OCI-LY7 (cell line): ENCODE data around the gene EIF3L. TPM values are rescaled to one million over a fixed set of nuclear protein-coding genes. Genes with fewer than 3 reads are reported as not detected.

ENCODE experiments used
- BruUV-seq: library from RNA; stranded (reverse); fragments of 400-500 nt; replicated peaks from 2 replicates; lab custom pipeline; 2021; lab: Mats Ljungman, UMichigan
- CTCF ChIA-PET: fragments of 300-600 bp; sonication (Branson Sonifier 250); formaldehyde crosslinking; loops from one replicate; lab custom pipeline; 2022; ENCODE audit warnings: antibody characterized with exemption; ENCODE audit not compliant: unreplicated experiment; lab: Charles Lee
- POLR2A ChIA-PET: fragments of 300-600 bp; sonication (Branson Sonifier 250); formaldehyde crosslinking; loops from one replicate; lab custom pipeline; 2022; ENCODE audit warnings: antibody characterized with exemption; lab: Charles Lee
- DNase-seq: peaks from one replicate; pipeline ENCODE4 v3.0.0-alpha.2; 2015; ENCODE audit warnings: low spot score
- H2AFZ ChIP-seq: fragments of 200-600 bp; sonication (generic), shearing (Covaris generic); 2 replicates; pipeline ENCODE4 v1.6.1; 2014; ENCODE audit warnings: mild to moderate bottlenecking, antibody characterized with exemption, low read length, moderate library complexity
- H3K27ac ChIP-seq: fragments of 200-600 bp; sonication (generic); 2 replicates; pipeline ENCODE4 v1.5.1; 2014; ENCODE audit warnings: mixed run types, low read depth, mild to moderate bottlenecking, moderate library complexity, low read length, inconsistent platforms; ENCODE audit not compliant: poor library complexity, severe bottlenecking
- H3K36me3 ChIP-seq: fragments of 200-600 bp; sonication (generic); 2 replicates; pipeline ENCODE4 v1.6.1; 2014; ENCODE audit warnings: mild to moderate bottlenecking, antibody characterized with exemption, low read length, moderate library complexity, mixed read lengths; ENCODE audit not compliant: insufficient read depth
- H3K4me1 ChIP-seq: fragments of 200-600 bp; sonication (generic); 2 replicates; pipeline ENCODE4 v1.5.1; 2014; ENCODE audit warnings: mild to moderate bottlenecking, low read length; ENCODE audit not compliant: insufficient read depth, poor library complexity, severe bottlenecking
- H3K4me2 ChIP-seq: fragments of 200-600 bp; sonication (generic); 2 replicates; pipeline ENCODE4 v1.6.1; 2014; ENCODE audit warnings: mild to moderate bottlenecking, low read length
- H3K4me3 ChIP-seq: fragments of 200-600 bp; sonication (generic); 2 replicates; pipeline ENCODE4 v1.5.1; 2014; ENCODE audit warnings: mild to moderate bottlenecking, low read depth, low read length; ENCODE audit not compliant: poor library complexity, severe bottlenecking
- H3K79me2 ChIP-seq: fragments of 200-600 bp; sonication (generic); 2 replicates; pipeline ENCODE4 v1.6.1; 2016; ENCODE audit warnings: low read depth, mild to moderate bottlenecking, low read length, moderate library complexity, mixed read lengths; ENCODE audit not compliant: insufficient read depth
- H3K9me2 ChIP-seq: fragments of 200-600 bp; sonication (generic); 2 replicates; pipeline ENCODE4 v1.6.1; 2016; ENCODE audit warnings: mild to moderate bottlenecking, low read length, mixed read lengths; ENCODE audit not compliant: insufficient read depth
- H3K9me3 ChIP-seq: fragments of 200-600 bp; sonication (generic); 2 replicates; pipeline ENCODE4 v1.6.1; 2014; ENCODE audit warnings: mild to moderate bottlenecking, mixed run types, low read length, mixed read lengths
- H4K20me1 ChIP-seq: fragments of 200-600 bp; sonication (generic); 2 replicates; pipeline ENCODE4 v1.6.1; 2014; ENCODE audit warnings: mild to moderate bottlenecking, antibody characterized with exemption, low read length, moderate library complexity, mixed read lengths; ENCODE audit not compliant: insufficient read depth
- EZH2phosphoT487 ChIP-seq: fragments of 200-600 bp; sonication (generic); IDR thresholded peaks from 2 replicates; pipeline ENCODE4 v1.6.1; 2018; ENCODE audit warnings: low read depth, borderline replicate concordance, mild to moderate bottlenecking, mixed run types, antibody characterized with exemption, low read length, moderate library complexity, mixed read lengths
- intact Hi-C: fragments of 100-400 bp; cut with micrococcal nuclease; formaldehyde crosslinking; loops from one replicate; pipeline ENCODE4 v1.10.0; 2022; ENCODE audit not compliant: unreplicated experiment
- total RNA-seq, 2 experiments: library from RNA; depleted of rRNA in 1 of 2; stranded (reverse); fragments of >200 nt in 1 of 2; shearing (Covaris generic) in 1 of 2; gene quantifications; 2 replicates each; pipeline ENCODE4 v1.2.3, GENCODE V29; 2014 to 2022
- TF ChIP-seq, protein P1 (sequence below): fragments of 200-600 bp; sonication (generic); conservative IDR thresholded peaks from 2 replicates; pipeline ENCODE4 v1.5.1; 2014; ENCODE audit warnings: mild to moderate bottlenecking, antibody characterized with exemption, low read length, moderate library complexity, mixed read lengths

Gene EIF3L
- total RNA-seq, 2 experiments from 2014 or later: 503 to 596 TPM

DNA sequence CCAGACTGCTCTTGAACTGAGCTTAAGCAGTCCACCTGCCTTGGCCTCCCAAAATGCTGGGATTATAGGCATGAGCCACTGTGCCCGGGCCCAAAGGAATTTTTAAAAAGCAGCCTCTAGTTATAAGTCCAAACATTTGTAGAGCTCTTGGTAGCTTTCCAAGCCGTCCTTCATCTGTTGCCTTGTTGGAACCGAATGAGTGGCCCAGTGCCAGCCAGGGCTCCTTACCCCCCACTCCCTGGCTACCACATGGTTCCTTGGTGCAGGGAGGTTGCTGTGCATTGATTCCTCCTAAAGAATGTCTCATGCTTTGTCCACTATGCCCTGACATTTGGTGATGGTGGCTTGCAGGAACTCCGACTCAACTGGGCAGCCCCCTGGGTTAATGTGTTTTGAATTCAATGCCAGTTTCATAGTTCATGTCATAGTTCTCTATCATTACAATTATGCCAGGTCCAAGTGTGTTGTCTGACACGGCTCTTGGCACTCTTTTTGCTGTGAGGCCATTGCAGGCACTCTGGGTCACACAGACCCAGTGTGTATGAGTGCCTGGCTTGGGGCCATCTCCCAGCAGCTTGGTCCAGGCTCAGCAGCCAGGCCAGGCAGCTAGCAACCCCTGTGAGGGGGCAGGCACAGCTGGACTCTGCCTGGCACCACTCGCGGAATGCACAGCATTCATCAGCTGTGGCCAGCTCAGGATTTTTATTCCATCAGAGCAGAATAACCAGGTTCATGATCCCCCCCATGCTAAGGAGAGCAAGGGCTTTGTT, 43.5 kb downstream of the EIF3L start:
- CTCF ChIA-PET: no interaction called here
- Histone ChIP-seq H3K36me3 (peaks cover 50% of the 10 kb centered on the region), H3K4me1 (peaks cover 21% of the 10 kb centered on the region), H2AFZ (no peak overlapping the region), H3K79me2 (no peaks in the 10 kb centered on the region), H3K9me3 (no peaks in the 10 kb centered on the region), H3K4me2 (no peak overlapping the region), H3K9me2 (no peaks in the 10 kb centered on the region), H3K27ac (no peak overlapping the region), H3K4me3 (no peak overlapping the region), H4K20me1 (no peaks in the 10 kb centered on the region)
- TF ChIP-seq, protein P1, sequence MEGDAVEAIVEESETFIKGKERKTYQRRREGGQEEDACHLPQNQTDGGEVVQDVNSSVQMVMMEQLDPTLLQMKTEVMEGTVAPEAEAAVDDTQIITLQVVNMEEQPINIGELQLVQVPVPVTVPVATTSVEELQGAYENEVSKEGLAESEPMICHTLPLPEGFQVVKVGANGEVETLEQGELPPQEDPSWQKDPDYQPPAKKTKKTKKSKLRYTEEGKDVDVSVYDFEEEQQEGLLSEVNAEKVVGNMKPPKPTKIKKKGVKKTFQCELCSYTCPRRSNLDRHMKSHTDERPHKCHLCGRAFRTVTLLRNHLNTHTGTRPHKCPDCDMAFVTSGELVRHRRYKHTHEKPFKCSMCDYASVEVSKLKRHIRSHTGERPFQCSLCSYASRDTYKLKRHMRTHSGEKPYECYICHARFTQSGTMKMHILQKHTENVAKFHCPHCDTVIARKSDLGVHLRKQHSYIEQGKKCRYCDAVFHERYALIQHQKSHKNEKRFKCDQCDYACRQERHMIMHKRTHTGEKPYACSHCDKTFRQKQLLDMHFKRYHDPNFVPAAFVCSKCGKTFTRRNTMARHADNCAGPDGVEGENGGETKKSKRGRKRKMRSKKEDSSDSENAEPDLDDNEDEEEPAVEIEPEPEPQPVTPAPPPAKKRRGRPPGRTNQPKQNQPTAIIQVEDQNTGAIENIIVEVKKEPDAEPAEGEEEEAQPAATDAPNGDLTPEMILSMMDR: no peak
- no peak for TF ChIP-seq EZH2phosphoT487
- BruUV-seq: no TSS peak
- POLR2A ChIA-PET: interaction anchor here (0.6 to 1.2 kb wide), 2 partner anchors 12 to 1909 kb away, joined by 3 read pairs; no protein-coding TSS in a partner anchor
- no peak for DNase-seq
- intact Hi-C loops: no loop called here

DNA sequence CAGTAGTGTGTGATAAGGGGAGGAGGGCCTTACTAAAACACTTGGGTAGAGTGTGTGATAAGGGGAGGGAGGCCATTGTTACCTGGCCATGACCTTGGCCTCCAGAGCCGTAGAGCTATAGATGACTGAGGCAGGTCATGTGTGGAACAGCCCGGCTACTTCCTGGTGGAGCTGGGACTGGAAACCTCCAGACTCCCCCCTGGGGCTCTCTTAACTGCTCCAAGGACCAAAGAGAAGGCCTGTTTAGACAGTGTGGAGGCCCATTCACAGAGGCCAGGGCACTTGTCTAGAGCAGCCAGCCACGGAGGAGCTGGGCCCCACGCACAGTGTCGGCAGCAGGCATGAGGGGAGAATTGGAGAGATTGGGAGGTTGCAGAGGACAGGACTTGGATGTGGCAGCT, 44.4 kb downstream of the EIF3L start:
- Histone ChIP-seq H3K4me3 (no peak overlapping the region), H3K9me3 (no peaks in the 10 kb centered on the region), H4K20me1 (no peaks in the 10 kb centered on the region), H3K4me2 (no peak overlapping the region), H3K79me2 (no peaks in the 10 kb centered on the region), H3K4me1 (peaks cover 21% of the 10 kb centered on the region), H3K9me2 (no peaks in the 10 kb centered on the region), H3K27ac (no peak overlapping the region), H3K36me3 (peaks cover 42% of the 10 kb centered on the region), H2AFZ (no peak overlapping the region)
- intact Hi-C loops: no loop called here
- no peak for DNase-seq
- no peak for TF ChIP-seq EZH2phosphoT487
- POLR2A ChIA-PET: interaction anchor here (1.2 kb wide), 1 partner anchor 12 kb away, joined by 3 read pairs; no protein-coding TSS in a partner anchor
- CTCF ChIA-PET: no interaction called here
- no TSS peak for BruUV-seq

DNA sequence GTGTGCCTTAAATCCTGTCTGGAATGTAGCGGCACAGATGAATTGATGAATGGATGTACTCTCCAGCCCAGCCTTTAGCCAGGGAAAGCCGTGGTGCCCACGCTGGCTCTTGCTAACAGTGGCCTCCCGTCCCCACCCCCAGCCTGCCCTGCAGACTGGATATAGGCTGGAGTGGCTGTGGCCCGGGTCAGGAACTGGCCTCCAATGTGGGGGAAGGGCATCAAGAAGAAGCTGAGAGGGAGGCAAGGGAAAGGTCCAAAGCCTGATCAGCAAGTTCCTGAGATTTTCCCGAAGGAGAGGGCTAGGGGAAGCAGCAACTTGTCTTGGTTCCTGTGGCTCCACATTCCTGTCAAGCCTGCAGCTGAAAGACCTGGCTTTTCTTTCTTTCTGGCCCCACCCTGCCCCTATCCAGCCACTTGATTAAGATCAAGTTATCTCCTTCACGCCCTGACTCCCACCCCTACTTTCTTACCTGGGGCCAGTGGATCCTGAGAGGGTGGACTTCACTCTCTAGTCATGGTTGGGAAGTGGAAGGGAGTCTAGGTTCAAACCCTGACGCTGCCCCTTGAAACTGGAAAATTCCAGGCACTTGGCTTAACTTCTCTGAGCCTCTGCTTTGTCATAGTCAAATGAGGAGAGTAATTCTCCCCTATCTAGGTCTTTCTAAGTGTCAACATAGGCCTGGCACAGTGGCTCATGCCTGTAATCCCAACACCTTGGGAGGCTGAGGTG, 45.9 kb downstream of the EIF3L start:
- intact Hi-C loops: no loop called here
- POLR2A ChIA-PET: interaction anchor here (1.3 kb wide), 1 partner anchor 57 kb away, joined by 4 read pairs; no protein-coding TSS in a partner anchor

More for the DNA sequence above, 45.9 kb downstream of the EIF3L start:
- BruUV-seq: no TSS peak
- Histone ChIP-seq H3K36me3 (peaks cover 27% of the 10 kb centered on the region), H3K9me3 (no peaks in the 10 kb centered on the region), H3K27ac (peak overlapping the region; percentile 43), H4K20me1 (no peaks in the 10 kb centered on the region), H3K4me2 (no peak overlapping the region), H3K4me1 (peaks cover 21% of the 10 kb centered on the region), H2AFZ (no peak overlapping the region), H3K4me3 (no peak overlapping the region), H3K9me2 (no peaks in the 10 kb centered on the region), H3K79me2 (no peaks in the 10 kb centered on the region)
- TF ChIP-seq, protein P1: no peak
- TF ChIP-seq EZH2phosphoT487: no peak
- no peak for DNase-seq
- CTCF ChIA-PET: no interaction called here
